ENCODE data around the gene CCNK. TPM values are rescaled to one million over a fixed set of nuclear protein-coding genes. Genes with fewer than 3 reads are reported as not detected.

The CCNK gene
- total RNA-seq, 4 donors from 2014 or later = 21.1 to 26.8 (median 25.1) TPM

DNA sequence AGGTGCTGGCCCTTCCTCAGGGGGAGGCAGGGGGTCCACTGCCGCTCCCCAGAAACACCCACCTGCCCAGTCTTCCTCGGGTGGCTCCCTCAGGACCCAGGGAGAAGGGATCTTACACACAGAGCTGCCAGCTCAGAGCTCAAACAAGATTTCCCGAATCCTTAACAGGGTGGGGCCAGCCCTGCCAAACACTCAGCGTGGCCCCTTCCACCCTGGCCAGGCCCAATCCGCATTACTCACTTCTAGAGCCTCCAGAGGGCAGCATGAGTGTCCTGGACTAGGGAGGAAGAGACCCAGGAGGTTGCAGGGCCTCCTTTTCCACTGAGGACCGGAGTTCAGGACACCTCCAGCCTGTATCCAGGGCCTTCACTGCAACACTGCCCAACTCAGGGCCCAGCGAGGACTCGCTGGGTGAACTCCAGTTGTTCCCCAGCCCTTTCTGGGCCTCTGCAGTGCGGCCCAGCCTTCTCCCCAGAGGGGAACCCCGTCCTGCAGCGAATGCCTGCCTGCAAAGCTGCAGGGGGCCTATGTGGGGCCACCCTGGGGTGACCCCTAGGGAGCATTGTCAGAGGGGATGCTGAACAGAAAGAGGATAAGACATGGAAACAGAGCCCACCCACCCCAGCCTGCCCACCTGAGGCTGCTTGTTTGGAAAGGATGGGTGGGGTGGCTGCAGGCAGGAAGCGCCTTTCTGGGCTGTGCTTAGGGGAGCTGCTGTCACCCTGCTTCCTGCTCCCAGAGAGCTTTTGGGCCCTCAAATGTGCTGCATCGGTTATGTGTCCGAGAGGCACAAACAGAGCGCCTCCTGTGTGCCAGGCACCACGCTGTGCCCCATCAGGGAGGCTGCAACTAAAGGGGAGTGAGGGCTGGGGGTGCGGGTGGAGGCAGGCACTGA is 43.8 kb downstream of the CCNK start:
- TF ChIP-seq, protein P1, sequence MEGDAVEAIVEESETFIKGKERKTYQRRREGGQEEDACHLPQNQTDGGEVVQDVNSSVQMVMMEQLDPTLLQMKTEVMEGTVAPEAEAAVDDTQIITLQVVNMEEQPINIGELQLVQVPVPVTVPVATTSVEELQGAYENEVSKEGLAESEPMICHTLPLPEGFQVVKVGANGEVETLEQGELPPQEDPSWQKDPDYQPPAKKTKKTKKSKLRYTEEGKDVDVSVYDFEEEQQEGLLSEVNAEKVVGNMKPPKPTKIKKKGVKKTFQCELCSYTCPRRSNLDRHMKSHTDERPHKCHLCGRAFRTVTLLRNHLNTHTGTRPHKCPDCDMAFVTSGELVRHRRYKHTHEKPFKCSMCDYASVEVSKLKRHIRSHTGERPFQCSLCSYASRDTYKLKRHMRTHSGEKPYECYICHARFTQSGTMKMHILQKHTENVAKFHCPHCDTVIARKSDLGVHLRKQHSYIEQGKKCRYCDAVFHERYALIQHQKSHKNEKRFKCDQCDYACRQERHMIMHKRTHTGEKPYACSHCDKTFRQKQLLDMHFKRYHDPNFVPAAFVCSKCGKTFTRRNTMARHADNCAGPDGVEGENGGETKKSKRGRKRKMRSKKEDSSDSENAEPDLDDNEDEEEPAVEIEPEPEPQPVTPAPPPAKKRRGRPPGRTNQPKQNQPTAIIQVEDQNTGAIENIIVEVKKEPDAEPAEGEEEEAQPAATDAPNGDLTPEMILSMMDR (IDR thresholded peaks at IDR 0.05; ENCODE audit: low read depth) = no peak

DNA sequence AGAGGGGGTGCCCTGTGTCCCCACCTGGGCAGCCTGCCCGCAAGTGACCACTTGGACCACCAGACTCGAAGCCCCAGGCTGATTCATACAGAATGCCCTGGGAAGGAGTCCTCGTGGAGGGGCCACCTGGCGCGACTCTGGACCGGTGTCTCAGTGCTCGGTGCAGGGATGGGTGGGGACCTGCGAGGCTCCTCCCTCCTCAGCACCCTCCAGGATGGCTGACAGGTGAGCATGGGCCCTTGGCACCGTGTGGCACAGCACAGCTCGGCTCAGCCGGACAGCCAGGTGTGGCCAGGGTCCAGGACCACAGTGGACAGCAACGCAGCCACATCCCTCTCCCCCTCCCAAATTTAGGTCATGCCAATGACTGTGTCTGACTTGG is 44.5 kb downstream of the CCNK start:
- TF ChIP-seq, protein P1 (IDR thresholded peaks at IDR 0.05; ENCODE audit: low read depth) = no peak

GRCh38 chr14:99527026-99527425 is 45.8 kb downstream of the CCNK start:
- TF ChIP-seq, protein P1 (IDR thresholded peaks at IDR 0.05; ENCODE audit: low read depth) = no peak

DNA sequence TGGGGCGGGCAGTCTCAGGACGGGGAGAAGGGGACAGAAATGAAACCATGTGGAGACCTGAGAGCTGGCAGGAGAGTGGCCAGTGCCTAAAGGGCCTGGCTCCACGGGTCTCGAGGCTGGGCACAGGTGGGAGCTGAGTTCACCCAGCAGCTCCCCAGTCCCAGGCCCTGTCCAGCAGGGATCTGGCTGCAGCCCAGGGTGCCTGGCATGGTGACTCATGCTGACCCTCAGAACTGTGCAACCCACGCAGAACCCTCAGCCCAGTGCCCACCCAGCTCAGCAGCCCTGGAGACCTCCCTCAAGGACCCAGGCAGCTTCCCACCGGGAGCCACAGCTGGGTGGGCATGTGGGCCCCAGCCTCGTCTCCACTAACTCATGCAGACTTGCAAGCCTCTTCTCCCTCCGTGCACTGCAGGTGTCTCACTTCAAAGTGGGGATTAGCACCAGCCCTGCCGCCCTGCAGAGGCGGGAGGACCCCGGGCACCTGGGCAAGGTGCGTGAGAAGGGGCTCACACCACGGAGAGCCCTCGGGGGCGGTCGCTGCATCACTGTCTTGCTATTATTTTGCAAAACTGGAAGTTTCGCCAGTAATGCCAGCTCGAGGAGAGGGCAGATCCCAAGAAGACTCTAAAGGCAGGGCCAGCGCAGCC is 46.3 kb downstream of the CCNK start:
- TF ChIP-seq, protein P1 (IDR thresholded peaks at IDR 0.05; ENCODE audit: low read depth) = no peak

- TF ChIP-seq, protein P1 (IDR thresholded peaks at IDR 0.05; ENCODE audit: low read depth) = no peak
These were observed 48.7 kb downstream of the CCNK start for GRCh38 chr14:99529899-99530298.

GRCh38 chr14:99530407-99531155 is 49.4 kb downstream of the CCNK start:
- TF ChIP-seq, protein P1 (IDR thresholded peaks at IDR 0.05; ENCODE audit: low read depth) = no peak

Measured in subcutaneous adipose tissue (tissue), 4 donors.